CD4-positive, alpha-beta T cell (primary cell): ENCODE results near the gene MYRIP. TPM values are rescaled to one million over a fixed set of nuclear protein-coding genes. Genes with fewer than 3 reads are reported as not detected.

ENCODE experiments used
- ATAC-seq: fragments of 200-7000 bp; cut with Tn5 transposase; one replicate; pipeline ENCODE4 v1.10.0; 2022; ENCODE audit warnings: mild to moderate bottlenecking; ENCODE audit not compliant: poor library complexity
- CTCF ChIA-PET: fragments of 350-600 bp; sonication (Branson Sonifier 250); formaldehyde crosslinking; loops from one replicate; lab custom pipeline; 2021; ENCODE audit warnings: antibody characterized with exemption, inconsistent platforms; lab: Charles Lee
- POLR2A ChIA-PET: fragments of 350-600 bp; sonication (Branson Sonifier 250); formaldehyde crosslinking; loops from one replicate; lab custom pipeline; 2021; ENCODE audit warnings: antibody characterized with exemption, inconsistent platforms; lab: Charles Lee
- DNase-seq, 14 experiments: peaks; one replicate each; pipeline ENCODE4 v3.0.0-alpha.2; 2013 to 2020; ENCODE audit warnings: mixed read lengths in 2 of 14
- H3K27ac ChIP-seq, 2 donors: one replicate each; pipeline versions ENCODE4 v1.5.1 to v1.7.0; 2013; ENCODE audit warnings: low read length in 2 of 2, low read depth in 1 of 2, mild to moderate bottlenecking in 1 of 2
- H3K27me3 ChIP-seq, 2 experiments: 1 replicate in 1 of 2; 2 replicates in 1 of 2; pipeline versions ENCODE4 v1.6.1 to v1.7.0; 2013; ENCODE audit warnings: low read length in 2 of 2, control low read depth in 1 of 2, mild to moderate bottlenecking in 1 of 2, moderate library complexity in 1 of 2; ENCODE audit not compliant: insufficient read depth in 2 of 2, control insufficient read depth in 1 of 2
- H3K36me3 ChIP-seq: one replicate; pipeline ENCODE4 v1.6.1; 2013; ENCODE audit warnings: low read length, control low read depth; ENCODE audit not compliant: insufficient read depth
- H3K4me1 ChIP-seq: one replicate; pipeline ENCODE4 v1.6.1; 2013; ENCODE audit warnings: low read length, control low read depth; ENCODE audit not compliant: insufficient read depth
- H3K4me3 ChIP-seq: one replicate; pipeline ENCODE4 v1.5.1; 2013; ENCODE audit warnings: mild to moderate bottlenecking, low read length, moderate library complexity
- H3K9me3 ChIP-seq, 2 experiments: 1 replicate in 1 of 2; 2 replicates in 1 of 2; pipeline versions ENCODE4 v1.6.1 to v1.7.0; 2013; ENCODE audit warnings: low read length in 2 of 2, mild to moderate bottlenecking in 2 of 2, control low read depth in 1 of 2, moderate library complexity in 1 of 2; ENCODE audit not compliant: control insufficient read depth in 1 of 2, insufficient read depth in 1 of 2
- H3K27ac Mint-ChIP-seq: one replicate; pipeline ENCODE4 v1.8.0; 2020; ENCODE audit warnings: mixed read lengths
- H3K27me3 Mint-ChIP-seq: one replicate; pipeline ENCODE4 v1.8.0; 2021; ENCODE audit warnings: mixed read lengths
- H3K36me3 Mint-ChIP-seq: one replicate; pipeline ENCODE4 v1.8.0; 2021; ENCODE audit warnings: low read depth, mixed read lengths
- H3K4me1 Mint-ChIP-seq: one replicate; pipeline ENCODE4 v1.8.0; 2021; ENCODE audit warnings: low read depth, mixed read lengths
- H3K4me3 Mint-ChIP-seq: one replicate; pipeline ENCODE4 v1.8.0; 2020; ENCODE audit warnings: mild to moderate bottlenecking, mixed read lengths
- H3K9me3 Mint-ChIP-seq: one replicate; pipeline ENCODE4 v1.8.0; 2020; ENCODE audit warnings: mixed read lengths
- intact Hi-C, 2 experiments: fragments of 100-400 bp; cut with DNase I in 1 of 2; cut with micrococcal nuclease in 1 of 2; formaldehyde crosslinking; loops; one replicate each; pipeline versions ENCODE4 v1.15.1 to v1.9.0; 2023 to 2025; cut with DNase I, micrococcal nuclease
- total RNA-seq, 174 experiments: library from RNA in 2 of 174; stranded (reverse) in 2 of 174; gene quantifications; one replicate each; pipeline ENCODE4 v1.2.3 and lab custom pipeline; 2021 to 2026
- TF ChIP-seq, protein P1 (sequence below): fragments of 200-600 bp; IDR thresholded peaks from one replicate; pipeline ENCODE4 v1.8.0; 2022; ENCODE audit warnings: antibody characterized with exemption, mild to moderate bottlenecking

Gene MYRIP
- total RNA-seq, 2 experiments from 2014 or later = not detected

DNA sequence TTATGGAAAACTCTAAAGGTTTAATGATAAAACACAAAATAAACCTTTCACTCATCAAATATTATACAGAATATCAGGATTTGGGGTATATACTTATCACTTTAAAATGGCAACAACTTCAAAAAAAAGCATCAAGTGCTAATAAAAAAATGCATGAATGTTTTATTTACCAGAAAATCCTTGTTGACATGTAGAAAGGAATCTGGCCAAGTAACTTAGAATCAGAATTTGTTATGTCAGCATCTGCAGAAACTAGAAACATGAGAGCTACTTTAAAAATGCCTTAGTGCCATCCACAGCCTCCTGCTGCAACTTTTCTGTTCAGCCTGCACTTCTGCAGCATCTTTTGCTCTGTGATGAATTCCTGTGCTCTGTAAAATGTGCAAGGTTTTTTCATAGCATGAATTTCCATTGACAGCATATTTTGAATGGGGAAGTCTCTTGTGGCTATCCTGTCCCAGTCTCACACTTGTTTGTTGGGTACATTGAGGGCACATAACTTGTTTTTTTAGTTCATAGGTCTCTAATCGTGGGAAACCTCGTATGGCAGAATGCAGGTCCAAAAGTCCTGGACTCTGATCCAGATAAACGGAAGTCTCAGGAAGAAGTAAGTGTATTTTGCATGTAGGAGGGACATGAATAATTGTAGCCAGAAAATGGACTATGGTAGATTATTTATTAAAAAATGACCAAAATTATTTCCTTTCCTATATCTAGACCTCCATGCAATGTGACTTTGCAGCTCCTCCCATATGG lies 21.1 kb upstream of the MYRIP start:
- Histone ChIP-seq H3K27ac (no peak overlapping the region), H3K36me3 (no peaks in the 10 kb centered on the region), H3K4me1 (no peaks in the 10 kb centered on the region), H3K27me3 (peaks cover 0 to 4% of the 10 kb centered on the region in 2 experiments), H3K4me3 (no peak overlapping the region), H3K9me3 (no peaks in the 10 kb centered on the region)
- Mint-ChIP-seq H3K27ac (no peak overlapping the region), H3K4me3 (no peak overlapping the region), H3K27me3 (peaks cover 4% of the 10 kb centered on the region), H3K9me3 (no peaks in the 10 kb centered on the region), H3K4me1 (no peaks in the 10 kb centered on the region), H3K36me3 (no peaks in the 10 kb centered on the region)
- ChIA-PET POLR2A (no interaction called here), CTCF (no interaction called here)
- DNase-seq (no peak), ATAC-seq (no peak)
- TF ChIP-seq, protein P1, sequence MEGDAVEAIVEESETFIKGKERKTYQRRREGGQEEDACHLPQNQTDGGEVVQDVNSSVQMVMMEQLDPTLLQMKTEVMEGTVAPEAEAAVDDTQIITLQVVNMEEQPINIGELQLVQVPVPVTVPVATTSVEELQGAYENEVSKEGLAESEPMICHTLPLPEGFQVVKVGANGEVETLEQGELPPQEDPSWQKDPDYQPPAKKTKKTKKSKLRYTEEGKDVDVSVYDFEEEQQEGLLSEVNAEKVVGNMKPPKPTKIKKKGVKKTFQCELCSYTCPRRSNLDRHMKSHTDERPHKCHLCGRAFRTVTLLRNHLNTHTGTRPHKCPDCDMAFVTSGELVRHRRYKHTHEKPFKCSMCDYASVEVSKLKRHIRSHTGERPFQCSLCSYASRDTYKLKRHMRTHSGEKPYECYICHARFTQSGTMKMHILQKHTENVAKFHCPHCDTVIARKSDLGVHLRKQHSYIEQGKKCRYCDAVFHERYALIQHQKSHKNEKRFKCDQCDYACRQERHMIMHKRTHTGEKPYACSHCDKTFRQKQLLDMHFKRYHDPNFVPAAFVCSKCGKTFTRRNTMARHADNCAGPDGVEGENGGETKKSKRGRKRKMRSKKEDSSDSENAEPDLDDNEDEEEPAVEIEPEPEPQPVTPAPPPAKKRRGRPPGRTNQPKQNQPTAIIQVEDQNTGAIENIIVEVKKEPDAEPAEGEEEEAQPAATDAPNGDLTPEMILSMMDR = no peak
- intact Hi-C loops = no loop called here

DNA sequence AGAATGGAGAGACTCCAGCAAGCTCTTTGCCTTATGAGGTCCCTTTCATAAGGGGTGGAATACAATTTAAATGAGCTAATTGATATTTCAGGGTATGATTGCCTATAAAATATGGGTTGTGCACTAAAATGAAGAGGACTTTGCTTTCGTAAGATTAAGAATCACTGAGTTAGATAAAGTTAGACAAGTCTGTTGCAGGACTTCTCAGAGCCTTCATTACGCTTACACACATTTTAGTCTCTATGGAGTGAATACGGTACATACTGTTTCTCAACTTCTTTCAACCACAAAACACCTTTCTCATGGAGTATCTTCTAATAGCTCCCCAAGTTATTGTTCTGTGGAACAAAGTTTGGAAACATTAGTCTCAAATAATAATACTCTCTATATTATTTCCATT lies 17.8 kb upstream of the MYRIP start:
- H3K27ac Mint-ChIP-seq = no peak overlapping the region
- no peak overlapping the region for H3K4me3 Mint-ChIP-seq
- H3K36me3 Mint-ChIP-seq = no peaks in the 10 kb centered on the region
- Histone ChIP-seq H3K4me3 (no peak overlapping the region), H3K27ac (no peak overlapping the region), H3K4me1 (no peaks in the 10 kb centered on the region), H3K9me3 (no peaks in the 10 kb centered on the region), H3K36me3 (no peaks in the 10 kb centered on the region), H3K27me3 (peaks cover 0 to 2% of the 10 kb centered on the region in 2 experiments)
- ATAC-seq = no peak
- H3K4me1 Mint-ChIP-seq = no peaks in the 10 kb centered on the region
- TF ChIP-seq, protein P1 = no peak
- H3K9me3 Mint-ChIP-seq = no peaks in the 10 kb centered on the region
- intact Hi-C loops = no loop called here
- no peak for DNase-seq
- ChIA-PET CTCF (interaction anchor here (0.5 kb wide), 1 partner anchor 139 kb away, joined by 3 read pairs; no protein-coding TSS in a partner anchor), POLR2A (no interaction called here)
- H3K27me3 Mint-ChIP-seq = peaks cover under 1% of the 10 kb centered on the region

DNA sequence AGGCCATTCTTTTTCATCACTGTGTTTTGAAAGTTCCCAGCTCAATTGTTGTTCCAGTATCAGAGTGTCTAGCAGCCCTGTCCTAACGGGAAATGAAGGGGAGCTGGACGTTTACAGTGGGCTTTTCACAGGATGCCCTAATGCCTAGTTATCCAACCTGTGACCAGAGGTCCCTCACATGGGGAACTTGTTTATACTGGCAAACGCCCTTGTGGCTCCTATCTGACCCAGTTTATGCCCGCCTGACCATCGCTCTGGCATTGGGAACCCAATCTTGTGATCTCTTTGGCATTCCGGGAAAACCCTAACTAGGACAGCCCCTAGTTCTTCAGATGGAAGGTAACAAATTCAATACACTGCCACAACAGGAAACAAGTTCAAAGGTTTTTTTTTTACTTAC lies 14.5 kb upstream of the MYRIP start:
- CTCF ChIA-PET = no interaction called here
- ATAC-seq (no peak), DNase-seq (no peak)
- H3K36me3 ChIP-seq = no peaks in the 10 kb centered on the region
- TF ChIP-seq, protein P1 = no peak
- H3K4me3 ChIP-seq = no peak overlapping the region
- intact Hi-C loops = no loop called here
- H3K27ac Mint-ChIP-seq = no peak overlapping the region
- POLR2A ChIA-PET = no interaction called here
- no peak overlapping the region for H3K4me3 Mint-ChIP-seq
- no peaks in the 10 kb centered on the region for H3K27me3 ChIP-seq
- no peaks in the 10 kb centered on the region for H3K4me1 ChIP-seq
- no peaks in the 10 kb centered on the region for H3K9me3 Mint-ChIP-seq
- H3K36me3 Mint-ChIP-seq = no peaks in the 10 kb centered on the region
- no peaks in the 10 kb centered on the region for H3K4me1 Mint-ChIP-seq
- peaks cover 5% of the 10 kb centered on the region for H3K27me3 Mint-ChIP-seq
- H3K27ac ChIP-seq = no peak overlapping the region
- H3K9me3 ChIP-seq = no peaks in the 10 kb centered on the region
